GM12878 (cell line): ENCODE data around the gene SHANK1. TPM values are rescaled to one million over a fixed set of nuclear protein-coding genes. Genes with fewer than 3 reads are reported as not detected.

Experiments used
- ATAC-seq: fragments of 200-7000 bp; cut with Tn5 transposase; 3 replicates; pipeline ENCODE4 v1.9.1; 2020; ENCODE audit warnings: mild to moderate bottlenecking, moderate library complexity
- BruUV-seq: library from RNA; stranded (reverse); fragments of 400-500 nt; replicated peaks from 2 replicates; lab custom pipeline; 2021; lab: Mats Ljungman, UMichigan
- CTCF ChIA-PET: fragments of 300-600 bp; sonication (Branson Sonifier 250); formaldehyde crosslinking; extraction: SDS; loops from one replicate; lab custom pipeline; 2021; ENCODE audit warnings: inconsistent platforms; lab: Yijun Ruan, JAX
- POLR2A ChIA-PET: fragments of 350-600 bp; formaldehyde crosslinking; extraction: SDS; loops from one replicate; lab custom pipeline; 2021; ENCODE audit warnings: inconsistent platforms; lab: Charles Lee
- RAD21 ChIA-PET: fragments of 300-600 bp; sonication (Branson Sonifier 250); formaldehyde crosslinking; loops from one replicate; lab custom pipeline; 2023; ENCODE audit warnings: antibody characterized with exemption; ENCODE audit not compliant: unreplicated experiment; lab: Charles Lee
- SMC1A ChIA-PET: fragments of 300-600 bp; sonication (Branson Sonifier 250); formaldehyde crosslinking; loops from one replicate; lab custom pipeline; 2023; ENCODE audit not compliant: unreplicated experiment, uncharacterized antibody; lab: Charles Lee
- DNase-seq: peaks from one replicate; pipeline ENCODE4 v3.0.0-alpha.2; 2011; ENCODE audit warnings: low read depth, low spot score
- FAIRE-seq: peaks from 3 replicates; lab custom pipeline; 2011; peaks lifted over from hg19 to GRCh38; lab: Jason Lieb, UNC
- H2AFZ ChIP-seq: 2 replicates; pipeline ENCODE4 v1.6.0; 2011; ENCODE audit warnings: low read depth, low read length, control low read depth; ENCODE audit not compliant: control insufficient read depth
- H3K27ac ChIP-seq: 2 replicates; pipeline ENCODE4 v1.5.1; 2011; ENCODE audit warnings: control low read depth; ENCODE audit not compliant: control insufficient read depth, insufficient read depth
- H3K27me3 ChIP-seq, 2 experiments: replicated peaks in 1 of 2; 2 replicates each; pipeline versions ENCODE4 v1.6.0 to v1.6.1; 2011; ENCODE audit warnings: low read length in 1 of 2; ENCODE audit not compliant: control insufficient read depth in 2 of 2, insufficient read depth in 2 of 2
- H3K36me3 ChIP-seq, 2 experiments: 2 replicates each; pipeline ENCODE4 v1.5.1; 2011; ENCODE audit warnings: low read length in 1 of 2; ENCODE audit not compliant: control insufficient read depth in 2 of 2, insufficient read depth in 2 of 2
- H3K4me1 ChIP-seq: 2 replicates; pipeline ENCODE4 v1.6.1; 2011; ENCODE audit warnings: mild to moderate bottlenecking, low read length, moderate library complexity, mixed read lengths; ENCODE audit not compliant: control insufficient read depth, insufficient read depth
- H3K4me2 ChIP-seq: 2 replicates; pipeline ENCODE4 v1.6.0; 2011; ENCODE audit warnings: control low read depth; ENCODE audit not compliant: control insufficient read depth, insufficient read depth
- H3K4me3 ChIP-seq: fragments of 200-600 bp; sonication (generic); 2 replicates; pipeline ENCODE4 v1.5.1; 2016
- H3K79me2 ChIP-seq: 2 replicates; pipeline ENCODE4 v1.6.0; 2011; ENCODE audit warnings: low read length; ENCODE audit not compliant: control insufficient read depth, insufficient read depth
- H3K9ac ChIP-seq: 2 replicates; pipeline ENCODE4 v1.8.0; 2011; ENCODE audit warnings: low read length, control low read depth, mixed read lengths; ENCODE audit not compliant: control insufficient read depth, insufficient read depth
- H3K9me3 ChIP-seq: replicated peaks from 3 replicates; pipeline ENCODE4 v1.5.1; 2011; ENCODE audit warnings: mild to moderate bottlenecking, low read length; ENCODE audit not compliant: control insufficient read depth, insufficient read depth
- H4K20me1 ChIP-seq: 2 replicates; pipeline ENCODE4 v1.6.0; 2011; ENCODE audit not compliant: control insufficient read depth, insufficient read depth
- BRCA1 ChIP-seq: IDR thresholded peaks from 2 replicates; pipeline ENCODE4 v1.6.1; 2011; ENCODE audit warnings: low read depth, low read length, improper control_type of control experiment
- E2F8 ChIP-seq: fragments of 450-650 bp; IDR thresholded peaks from 2 replicates; pipeline ENCODE4 v1.6.1; 2018; ENCODE audit warnings: mild to moderate bottlenecking, low read depth, moderate library complexity; ENCODE audit not compliant: partially characterized antibody
- EZH2 ChIP-seq: IDR thresholded peaks from 2 replicates; pipeline ENCODE4 v1.6.1; 2012; ENCODE audit warnings: low read depth, mild to moderate bottlenecking, control low read depth, inconsistent platforms, low read length, borderline replicate concordance; ENCODE audit not compliant: control insufficient read depth
- IKZF2 ChIP-seq, 2 experiments: fragments of 450-650 bp; IDR thresholded peaks; 2 replicates each; pipeline ENCODE4 v1.6.1; 2017; ENCODE audit warnings: mild to moderate bottlenecking in 2 of 2, moderate library complexity in 2 of 2
- MTA2 ChIP-seq: fragments of 450-650 bp; IDR thresholded peaks from 2 replicates; pipeline ENCODE4 v1.6.1; 2016; ENCODE audit warnings: low read depth, mild to moderate bottlenecking, moderate library complexity
- RBBP5 ChIP-seq: fragments of 200-600 bp; sonication (generic); conservative IDR thresholded peaks from 2 replicates; pipeline ENCODE4 v1.6.1; 2016
- WGBS: methylation state at CpG from one replicate; pipeline ENCODE4 v1.1.6; 2016; ENCODE audit warnings: low lambda C conversion rate; ENCODE audit not compliant: insufficient replicate concordance, insufficient coverage; ENCODE audit errors: missing lambda C conversion rate; 5-methylcytosine and 5-hydroxymethylcytosine counted together
- in situ Hi-C: fragments of 300-500 bp; cut with MboI; formaldehyde crosslinking; loops from 9 replicates; pipeline ENCODE4 v1.14.3; 2018; ENCODE audit warnings: mixed read lengths
- intact Hi-C: fragments of 100-400 bp; cut with micrococcal nuclease; formaldehyde crosslinking; loops from one replicate; pipeline ENCODE4 v1.14.2; 2022; ENCODE audit not compliant: unreplicated experiment
- polyA plus RNA-seq, 11 experiments: library from polyadenylated mRNA; depleted of rRNA in 4 of 11; unstranded in 6 of 11; stranded (reverse) in 5 of 11; fragments of >200 nt; fragmentation: Nextera tagmentation in 4 of 11; fragmentation: Illumina TruSeq in 1 of 11; extraction: Ambion mirVana in 4 of 11; extraction: Trizol in 1 of 11; gene quantifications; 1 replicate in 1 of 11; 2 replicates in 10 of 11; pipeline versions ENCODE4 v1.2.1 to v1.2.3, GENCODE V29; 2011 to 2016; ENCODE audit warnings: inconsistent platforms in 2 of 11, missing spikeins in 2 of 11, low read depth in 1 of 11
- total RNA-seq, 4 experiments: library from RNA; depleted of rRNA in 3 of 4; stranded (reverse); fragments of >200 nt in 3 of 4; fragmentation: Illumina TruSeq in 1 of 4; extraction: Trizol in 1 of 4; gene quantifications; 2 replicates each; pipeline versions ENCODE4 v1.2.1 to v1.2.3, GENCODE V29; 2013 to 2021

SHANK1 gene
- total and polyA plus RNA-seq, 10 of the 15 experiments (the other 5 are each of a cell fraction or from before 2014, with no cell fraction given), result not detected

- no TSS peak for BruUV-seq
- no peaks in the 10 kb centered on the region for H3K4me1 ChIP-seq
- no peak overlapping the region for H3K4me2 ChIP-seq
- no peak for ATAC-seq
- in situ Hi-C loops, result no loop called here
- ChIA-PET POLR2A (no interaction called here), RAD21 (no interaction called here), SMC1A (no interaction called here)
- H3K9ac ChIP-seq, result no peak overlapping the region
- intact Hi-C loops, result no loop called here
- 51% methylated on average over 13 of the region's 14 CpGs for WGBS
- H3K27ac ChIP-seq, result no peak overlapping the region
- H3K79me2 ChIP-seq, result no peaks in the 10 kb centered on the region
- TF ChIP-seq IKZF2 (IDR thresholded peaks at IDR 0.05), result no peak
- no peak for TF ChIP-seq E2F8
- TF ChIP-seq BRCA1, result no peak
- TF ChIP-seq MTA2, result no peak
- TF ChIP-seq EZH2, result no peak
- TF ChIP-seq RBBP5, result no peak
- TF ChIP-seq, all 136 proteins: peak for 0
- FAIRE-seq (no peak), DNase-seq (no peak)
- CTCF ChIA-PET, result no interaction called here
- no peaks in the 10 kb centered on the region for H4K20me1 ChIP-seq
- H2AFZ ChIP-seq, result no peak overlapping the region
- no peak overlapping the region for H3K4me3 ChIP-seq
- H3K9me3 ChIP-seq, result peaks cover 3% of the 10 kb centered on the region; the same call in 1 of the 3 replicates
- H3K27me3 ChIP-seq, result no peaks in the 10 kb centered on the region; a peak in 1 of 4 replicates
- H3K36me3 ChIP-seq, result no peaks in the 10 kb centered on the region
Measured at GRCh38 chr19:50629801-50630200, 89.8 kb downstream of the SHANK1 start.
